Mesothelial cell of epicardium (in vitro differentiated cells): ENCODE data around the gene CFAP221. TPM values are rescaled to one million over a fixed set of nuclear protein-coding genes. Genes with fewer than 3 reads are reported as not detected.
"Not testable (repeated sequence)": the region's sequence is repeated elsewhere in the genome, so short reads cannot be mapped to it uniquely, and the experiment has no call there.

Source experiments
- DNase-seq, 2 experiments: peaks; one replicate each; pipeline ENCODE4 v3.0.0; 2021; ENCODE audit warnings: low spot score in 2 of 2; ENCODE audit not compliant: unreplicated experiment in 2 of 2
- H3K27ac Mint-ChIP-seq: 2 replicates; pipeline ENCODE4 v1.8.0; 2021; ENCODE audit warnings: mixed read lengths
- H3K27me3 Mint-ChIP-seq: 2 replicates; pipeline ENCODE4 v1.8.0; 2021; ENCODE audit warnings: low read depth, mixed read lengths
- H3K36me3 Mint-ChIP-seq: 2 replicates; pipeline ENCODE4 v1.8.0; 2021; ENCODE audit warnings: mixed read lengths
- H3K4me1 Mint-ChIP-seq: 2 replicates; pipeline ENCODE4 v1.8.0; 2021; ENCODE audit warnings: mixed read lengths
- H3K4me3 Mint-ChIP-seq: 2 replicates; pipeline ENCODE4 v1.8.0; 2021; ENCODE audit warnings: mild to moderate bottlenecking, moderate library complexity, mixed read lengths
- H3K9me3 Mint-ChIP-seq: 2 replicates; pipeline ENCODE4 v1.8.0; 2021; ENCODE audit warnings: mixed read lengths
- CTCF ChIP-seq: fragments of 200-600 bp; sonication (generic); IDR thresholded peaks from one replicate; pipeline ENCODE4 v1.5.0; 2021; ENCODE audit warnings: antibody characterized with exemption; ENCODE audit not compliant: unreplicated experiment
- total RNA-seq: library from RNA; stranded (reverse); gene quantifications from 3 replicates; pipeline ENCODE4 v1.2.1, GENCODE V29; 2021

Gene CFAP221
- total RNA-seq, 1 donor from 2014 or later = 4.6 TPM

GRCh38 chr2:119598596-119599263, 54.5 kb downstream of the CFAP221 start:
- no peaks in the 10 kb centered on the region for H3K9me3 Mint-ChIP-seq
- no peaks in the 10 kb centered on the region for H3K36me3 Mint-ChIP-seq
- no peak for TF ChIP-seq CTCF
- DNase-seq = no peak
- peaks cover 4% of the 10 kb centered on the region for H3K27me3 Mint-ChIP-seq
- H3K4me1 Mint-ChIP-seq = peaks cover 10% of the 10 kb centered on the region
- no peak overlapping the region for H3K27ac Mint-ChIP-seq
- no peak overlapping the region for H3K4me3 Mint-ChIP-seq

DNA sequence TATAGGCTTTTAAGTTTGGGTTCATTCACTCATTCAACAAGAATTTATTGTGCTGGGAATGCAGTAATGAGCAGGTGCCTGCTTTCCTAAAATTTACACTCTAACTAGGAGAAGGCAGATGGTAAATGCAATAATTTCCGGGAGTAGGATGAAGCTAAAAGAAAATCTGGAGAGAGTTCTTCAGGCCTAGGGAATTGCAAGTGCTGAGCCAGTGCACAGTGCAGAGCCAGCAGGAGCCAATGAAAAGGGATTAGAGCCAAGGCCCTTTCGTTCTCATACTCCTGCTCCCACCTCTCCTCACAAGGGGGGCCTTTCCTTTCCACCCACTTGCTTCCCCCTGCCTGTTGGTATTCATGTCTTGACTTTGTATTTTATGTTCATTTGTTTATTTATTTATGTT, 55.1 kb downstream of the CFAP221 start:
- H3K4me1 Mint-ChIP-seq = peaks cover 10% of the 10 kb centered on the region
- DNase-seq = no peak
- H3K9me3 Mint-ChIP-seq = no peaks in the 10 kb centered on the region
- no peaks in the 10 kb centered on the region for H3K36me3 Mint-ChIP-seq
- no peak overlapping the region for H3K27ac Mint-ChIP-seq
- TF ChIP-seq CTCF = no peak
- H3K27me3 Mint-ChIP-seq = peaks cover 4% of the 10 kb centered on the region
- no peak overlapping the region for H3K4me3 Mint-ChIP-seq

DNA sequence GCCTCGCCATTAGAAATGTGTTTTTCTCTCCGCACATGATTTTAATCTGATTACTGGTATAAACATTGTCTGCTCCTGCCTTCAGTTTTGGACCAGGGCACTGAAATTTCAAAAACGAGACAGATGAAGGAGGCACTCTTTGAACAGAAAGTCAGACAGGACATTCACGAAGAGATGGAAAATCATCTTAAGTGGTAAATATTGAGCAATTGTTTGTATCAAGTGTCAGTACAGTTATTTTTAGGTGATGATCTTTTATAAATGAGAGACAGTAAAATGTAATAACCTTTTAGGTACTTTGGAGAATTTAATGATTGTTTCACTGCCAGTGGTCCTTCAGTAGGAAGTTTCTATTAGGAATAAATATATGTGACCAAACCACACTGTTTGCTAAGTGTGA, 60.8 kb downstream of the CFAP221 start:
- peaks cover 14% of the 10 kb centered on the region for H3K27me3 Mint-ChIP-seq
- no peak for TF ChIP-seq CTCF
- H3K9me3 Mint-ChIP-seq = no peaks in the 10 kb centered on the region
- DNase-seq = no peak
- H3K4me1 Mint-ChIP-seq = peaks cover 6% of the 10 kb centered on the region
- no peak overlapping the region for H3K4me3 Mint-ChIP-seq
- no peak overlapping the region for H3K27ac Mint-ChIP-seq
- no peaks in the 10 kb centered on the region for H3K36me3 Mint-ChIP-seq

DNA sequence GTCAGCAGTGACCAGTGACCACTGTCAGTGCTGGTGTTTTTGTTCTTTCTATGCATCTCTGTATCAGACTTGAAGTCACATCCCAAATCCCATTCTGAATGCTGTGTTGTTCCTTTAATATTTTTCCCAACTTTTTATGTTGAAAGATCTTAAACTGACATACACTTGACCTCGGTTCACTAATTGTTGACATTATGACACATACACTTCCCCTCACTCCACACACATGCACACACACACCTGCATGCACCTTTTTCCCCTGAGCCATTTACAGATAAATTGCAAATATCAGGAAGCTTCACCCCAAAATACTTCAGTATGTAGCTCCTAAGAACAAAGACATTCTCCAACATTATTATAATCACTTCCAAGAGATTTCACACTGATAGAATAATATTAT, 62.4 kb downstream of the CFAP221 start:
- Mint-ChIP-seq H3K4me1 (peaks cover 6% of the 10 kb centered on the region), H3K9me3 (no peaks in the 10 kb centered on the region), H3K27ac (no peak overlapping the region), H3K27me3 (peaks cover 14% of the 10 kb centered on the region), H3K4me3 (no peak overlapping the region), H3K36me3 (no peaks in the 10 kb centered on the region)
- no peak for DNase-seq
- no peak for TF ChIP-seq CTCF

DNA sequence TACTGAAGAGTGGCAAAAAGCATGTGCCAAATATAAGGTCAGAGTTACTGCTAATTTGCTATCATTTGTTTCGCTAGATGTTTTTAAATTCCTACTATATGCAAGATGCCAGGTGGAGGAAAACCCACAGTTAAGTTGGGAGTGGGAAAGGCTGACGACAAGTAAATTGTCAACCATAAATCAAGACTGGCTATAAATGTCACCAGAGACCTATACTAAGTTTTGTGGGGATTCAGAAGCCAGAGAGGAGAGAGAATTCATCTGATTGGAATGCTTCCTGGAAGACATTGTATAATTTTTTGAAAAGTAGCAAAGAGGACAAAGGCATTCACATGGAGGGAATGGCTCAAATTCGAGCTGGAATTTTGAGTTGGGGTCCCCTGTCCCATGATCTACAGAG, 64.3 kb downstream of the CFAP221 start:
- H3K4me3 Mint-ChIP-seq = no peak overlapping the region
- H3K27ac Mint-ChIP-seq = no peak overlapping the region
- H3K36me3 Mint-ChIP-seq = no peaks in the 10 kb centered on the region
- TF ChIP-seq CTCF = no peak
- H3K9me3 Mint-ChIP-seq = peaks cover 12% of the 10 kb centered on the region
- H3K27me3 Mint-ChIP-seq = peaks cover 22% of the 10 kb centered on the region
- DNase-seq = no peak
- peaks cover 6% of the 10 kb centered on the region for H3K4me1 Mint-ChIP-seq

GRCh38 chr2:119609337-119609736, 65.1 kb downstream of the CFAP221 start:
- H3K9me3 Mint-ChIP-seq = peaks cover 20% of the 10 kb centered on the region
- peaks cover 6% of the 10 kb centered on the region for H3K4me1 Mint-ChIP-seq
- H3K27ac Mint-ChIP-seq = no peak overlapping the region
- TF ChIP-seq CTCF = no peak
- no peak overlapping the region for H3K4me3 Mint-ChIP-seq
- peaks cover 22% of the 10 kb centered on the region for H3K27me3 Mint-ChIP-seq
- peaks cover 5% of the 10 kb centered on the region for H3K36me3 Mint-ChIP-seq
- no peak for DNase-seq

DNA sequence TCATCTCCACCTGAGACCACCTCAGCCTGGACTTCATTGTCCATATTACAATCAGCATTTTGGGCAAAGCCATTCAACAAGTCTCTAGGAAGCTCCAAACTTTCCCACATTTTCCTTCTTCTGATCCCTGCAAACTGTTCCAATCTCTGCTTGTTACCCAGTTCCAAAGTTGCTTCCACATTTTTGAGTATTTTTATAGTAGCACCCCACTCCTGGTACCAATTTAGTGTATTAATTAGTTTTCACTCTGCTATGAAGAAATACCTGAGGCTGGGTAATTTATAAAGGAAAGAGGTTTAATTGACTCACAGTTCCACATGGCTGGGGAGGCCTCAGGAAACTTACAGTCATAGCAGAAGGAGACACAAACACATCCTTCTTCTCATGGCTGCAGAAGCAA, 69.9 kb downstream of the CFAP221 start:
- H3K9me3 Mint-ChIP-seq = peaks cover 30% of the 10 kb centered on the region
- DNase-seq, H3K4me1 Mint-ChIP-seq, H3K27me3 Mint-ChIP-seq, H3K4me3 Mint-ChIP-seq, H3K36me3 Mint-ChIP-seq, H3K27ac Mint-ChIP-seq: not testable (repeated sequence)
